H1 (cell line): ENCODE results near the gene TMEM200C. TPM values are rescaled to one million over a fixed set of nuclear protein-coding genes. Genes with fewer than 3 reads are reported as not detected.

Source experiments
- CTCF ChIA-PET: fragments of 300-600 bp; sonication (Branson Sonifier 250); formaldehyde crosslinking; loops from one replicate; lab custom pipeline; 2021; ENCODE audit not compliant: partially characterized antibody; lab: Charles Lee
- POLR2A ChIA-PET: fragments of 300-600 bp; sonication (Branson Sonifier 250); formaldehyde crosslinking; loops from one replicate; lab custom pipeline; 2021; ENCODE audit warnings: inconsistent platforms; ENCODE audit not compliant: partially characterized antibody; lab: Charles Lee
- DNase-seq, 2 experiments: peaks; one replicate each; pipeline versions ENCODE4 v3.0.0 to v3.0.0-alpha.2; 2010 to 2022; ENCODE audit warnings: low spot score in 2 of 2, low read depth in 1 of 2, mixed read lengths in 1 of 2
- FAIRE-seq: peaks from 2 replicates; lab custom pipeline; 2011; peaks lifted over from hg19 to GRCh38; lab: Jason Lieb, UNC
- H2AFZ ChIP-seq: 2 replicates; pipeline ENCODE4 v1.8.1; 2012; ENCODE audit warnings: low read length, inconsistent platforms
- H2AK5ac ChIP-seq: 2 replicates; pipeline ENCODE4 v1.6.1; 2013; ENCODE audit warnings: low read depth, low read length
- H2BK120ac ChIP-seq: replicated peaks from 2 replicates; pipeline ENCODE3; 2013; ENCODE audit warnings: low read depth, low read length, inconsistent platforms
- H2BK12ac ChIP-seq: 2 replicates; pipeline ENCODE4 v1.6.1; 2013; ENCODE audit warnings: low read depth, low read length
- H2BK15ac ChIP-seq: 2 replicates; pipeline ENCODE4 v1.6.1; 2013; ENCODE audit warnings: low read length
- H2BK20ac ChIP-seq: 2 replicates; pipeline ENCODE4 v1.6.1; 2013; ENCODE audit warnings: low read length
- H2BK5ac ChIP-seq: 2 replicates; pipeline ENCODE4 v1.6.1; 2013; ENCODE audit warnings: low read depth, low read length
- H3K14ac ChIP-seq: 2 replicates; pipeline ENCODE4 v1.6.1; 2013; ENCODE audit warnings: inconsistent platforms; ENCODE audit not compliant: insufficient read length
- H3K18ac ChIP-seq: 2 replicates; pipeline ENCODE4 v1.6.1; 2013; ENCODE audit warnings: low read length; ENCODE audit errors: extremely low read depth
- H3K23ac ChIP-seq: 2 replicates; pipeline ENCODE4 v1.6.1; 2013; ENCODE audit warnings: inconsistent platforms; ENCODE audit not compliant: insufficient read length
- H3K23me2 ChIP-seq: 2 replicates; pipeline ENCODE4 v1.6.1; 2013; ENCODE audit warnings: low read depth, low read length
- H3K27ac ChIP-seq: 2 replicates; pipeline ENCODE4 v1.6.1; 2011; ENCODE audit warnings: low read depth, low read length, inconsistent platforms
- H3K27me3 ChIP-seq, 4 experiments: replicated peaks in 1 of 4; 1 replicate in 1 of 4; 2 replicates in 3 of 4; pipeline versions ENCODE4 v1.6.1 to v1.8.1; 2011 to 2013; ENCODE audit warnings: low read length in 3 of 4, mild to moderate bottlenecking in 3 of 4, inconsistent platforms in 2 of 4, mixed read lengths in 2 of 4, moderate library complexity in 1 of 4; ENCODE audit not compliant: control insufficient read depth in 3 of 4, insufficient read depth in 3 of 4; ENCODE audit errors: extremely low read depth in 1 of 4
- H3K36me3 ChIP-seq, 4 experiments: 2 replicates each; pipeline versions ENCODE4 v1.6.1 to v1.8.1; 2011 to 2013; ENCODE audit warnings: mild to moderate bottlenecking in 4 of 4, low read length in 3 of 4, moderate library complexity in 2 of 4, control low read depth in 1 of 4, inconsistent platforms in 1 of 4; ENCODE audit not compliant: insufficient read depth in 4 of 4, control insufficient read depth in 2 of 4
- H3K4ac ChIP-seq: replicated peaks from 2 replicates; pipeline ENCODE3; 2013; ENCODE audit warnings: low read length, low read depth, mixed read lengths, inconsistent platforms; ENCODE audit not compliant: insufficient read length
- H3K4me1 ChIP-seq, 4 experiments: replicated peaks in 1 of 4; 1 replicate in 1 of 4; 2 replicates in 3 of 4; pipeline versions ENCODE4 v1.6.1 to v1.8.1; 2011 to 2013; ENCODE audit warnings: low read length in 3 of 4, inconsistent platforms in 2 of 4, mixed read lengths in 1 of 4; ENCODE audit not compliant: insufficient read depth in 4 of 4, control insufficient read depth in 3 of 4
- H3K4me2 ChIP-seq, 2 experiments: 2 replicates each; pipeline versions ENCODE4 v1.6.1 to v1.8.1; 2011 to 2013; ENCODE audit warnings: low read depth in 2 of 2, low read length in 2 of 2, control low read depth in 1 of 2, inconsistent platforms in 1 of 2, mild to moderate bottlenecking in 1 of 2; ENCODE audit not compliant: insufficient read depth in 1 of 2
- H3K4me3 ChIP-seq, 4 experiments: fragments of 200-600, 300-600 bp in 1 of 4; sonication (generic), shearing (Covaris generic), sonication (Bioruptor Twin) in 1 of 4; 2 replicates each; pipeline versions ENCODE4 v1.5.1 to v1.8.1; 2011 to 2016; ENCODE audit warnings: low read length in 4 of 4, low read depth in 3 of 4, control low read depth in 2 of 4, inconsistent platforms in 2 of 4, mild to moderate bottlenecking in 2 of 4, mixed read lengths in 1 of 4, moderate library complexity in 1 of 4; ENCODE audit not compliant: insufficient read depth in 2 of 4; ENCODE audit errors: extremely low read depth in 1 of 4
- H3K56ac ChIP-seq: replicated peaks from 2 replicates; pipeline ENCODE3; 2013; ENCODE audit warnings: low read depth, mild to moderate bottlenecking, mixed read lengths, low read length, inconsistent platforms; ENCODE audit not compliant: insufficient read length
- H3K79me1 ChIP-seq: 2 replicates; pipeline ENCODE4 v1.6.1; 2013; ENCODE audit warnings: low read depth, low read length, control low read depth
- H3K79me2 ChIP-seq, 2 experiments: 2 replicates each; pipeline versions ENCODE4 v1.6.1 to v1.8.1; 2012 to 2013; ENCODE audit warnings: low read length in 2 of 2, mild to moderate bottlenecking in 2 of 2, inconsistent platforms in 1 of 2; ENCODE audit not compliant: insufficient read depth in 2 of 2, control insufficient read depth in 1 of 2
- H3K9ac ChIP-seq, 4 experiments: replicated peaks in 1 of 4; 1 replicate in 1 of 4; 2 replicates in 3 of 4; pipeline versions ENCODE4 v1.6.1 to v1.8.1; 2011 to 2013; ENCODE audit warnings: low read depth in 3 of 4, low read length in 3 of 4, control low read depth in 2 of 4, mild to moderate bottlenecking in 2 of 4, moderate library complexity in 2 of 4, inconsistent platforms in 1 of 4; ENCODE audit errors: extremely low read depth in 1 of 4
- H3K9me3 ChIP-seq, 2 experiments: 2 replicates each; pipeline versions ENCODE4 v1.6.1 to v1.8.1; 2012 to 2013; ENCODE audit warnings: mild to moderate bottlenecking in 2 of 2, moderate library complexity in 2 of 2, control low read depth in 1 of 2, inconsistent platforms in 1 of 2, low read depth in 1 of 2, low read length in 1 of 2, mixed read lengths in 1 of 2; ENCODE audit not compliant: insufficient read depth in 2 of 2
- H4K20me1 ChIP-seq, 2 experiments: replicated peaks in 1 of 2; 2 replicates each; pipeline versions ENCODE3 to v1.8.1; 2011 to 2013; ENCODE audit warnings: inconsistent platforms in 2 of 2, low read length in 2 of 2, mild to moderate bottlenecking in 1 of 2; ENCODE audit not compliant: insufficient read depth in 2 of 2, control insufficient read depth in 1 of 2
- H4K5ac ChIP-seq: 2 replicates; pipeline ENCODE4 v1.6.1; 2013; ENCODE audit warnings: low read length, low read depth, mixed read lengths, inconsistent platforms; ENCODE audit not compliant: insufficient read length
- H4K8ac ChIP-seq: 2 replicates; pipeline ENCODE4 v1.8.0; 2013; ENCODE audit warnings: mild to moderate bottlenecking, moderate library complexity, low read length, inconsistent platforms; ENCODE audit not compliant: insufficient read depth; ENCODE audit errors: extremely low read depth
- H4K91ac ChIP-seq: replicated peaks from 2 replicates; pipeline ENCODE3; 2013; ENCODE audit warnings: low read length, mixed read lengths, inconsistent platforms; ENCODE audit not compliant: insufficient read length
- CHD1 ChIP-seq: IDR thresholded peaks from 2 replicates; pipeline ENCODE4 v1.6.1; 2012; ENCODE audit warnings: low read depth, low read length, improper control_type of control experiment
- CREB1 ChIP-seq: IDR thresholded peaks from 2 replicates; pipeline ENCODE4 v1.6.1; 2012; ENCODE audit warnings: inconsistent platforms
- CTCF ChIP-seq, 3 experiments: IDR thresholded peaks; 1 replicate in 2 of 3; 2 replicates in 1 of 3; pipeline versions ENCODE4 v1.5.1 to v1.6.1; 2011; ENCODE audit warnings: low read length in 3 of 3, mild to moderate bottlenecking in 3 of 3, inconsistent platforms in 2 of 3, low read depth in 1 of 3, moderate library complexity in 1 of 3; ENCODE audit not compliant: insufficient read depth in 1 of 3; ENCODE audit errors: control extremely low read depth in 1 of 3
- NANOG ChIP-seq: IDR thresholded peaks from 2 replicates; pipeline ENCODE4 v1.6.1; 2011; ENCODE audit warnings: low read length, low read depth, mild to moderate bottlenecking, inconsistent platforms; ENCODE audit not compliant: insufficient read depth, poor library complexity, severe bottlenecking
- PHF8 ChIP-seq: fragments of 200-600 bp; sonication (generic); conservative IDR thresholded peaks from 2 replicates; pipeline ENCODE4 v1.7.1; 2012; ENCODE audit warnings: low read depth, mild to moderate bottlenecking, inconsistent platforms, low read length, moderate library complexity
- POU5F1 ChIP-seq: IDR thresholded peaks from 2 replicates; pipeline ENCODE4 v1.6.1; 2011; ENCODE audit warnings: low read depth, mild to moderate bottlenecking, low read length, moderate library complexity
- RAD21 ChIP-seq, 2 experiments: IDR thresholded peaks in 1 of 2; conservative IDR thresholded peaks in 1 of 2; 2 replicates each; pipeline ENCODE4 v1.6.1; 2011; ENCODE audit warnings: low read depth in 2 of 2, low read length in 2 of 2, improper control_type of control experiment in 1 of 2, inconsistent platforms in 1 of 2, mild to moderate bottlenecking in 1 of 2, moderate library complexity in 1 of 2
- RNF2 ChIP-seq: fragments of 200-900, 300-1000 bp; sonication (generic); IDR thresholded peaks from 2 replicates; pipeline ENCODE4 v1.7.1; 2016; ENCODE audit warnings: borderline replicate concordance, low read depth, mild to moderate bottlenecking, antibody characterized with exemption, low read length; ENCODE audit not compliant: poor library complexity, severe bottlenecking; ENCODE audit errors: missing control alignments
- SAP30 ChIP-seq: fragments of 300-600 bp; sonication (generic); IDR thresholded peaks from 2 replicates; pipeline ENCODE4 v1.7.1; 2012; ENCODE audit warnings: low read length, moderate library complexity, mild to moderate bottlenecking, inconsistent platforms; ENCODE audit not compliant: insufficient read depth, insufficient replicate concordance
- TBP ChIP-seq: IDR thresholded peaks from 2 replicates; pipeline ENCODE4 v1.6.1; 2011; ENCODE audit warnings: low read depth, low read length, improper control_type of control experiment
- TCF12 ChIP-seq: IDR thresholded peaks from 2 replicates; pipeline ENCODE4 v1.6.1; 2011; ENCODE audit warnings: low read depth, mild to moderate bottlenecking, low read length
- WGBS, 2 experiments: shearing (Covaris generic) in 1 of 2; methylation state at CpG; one replicate each; pipeline versions ENCODE4 v1.1.6 to v1.1.7; 2013 to 2015; ENCODE audit warnings: low lambda C conversion rate in 2 of 2, mixed read lengths in 2 of 2, inconsistent platforms in 1 of 2, low coverage in 1 of 2, missing lambda C conversion rate in 1 of 2; ENCODE audit not compliant: insufficient replicate concordance in 2 of 2, insufficient coverage in 1 of 2, insufficient read length in 1 of 2; ENCODE audit errors: extremely low coverage in 1 of 2, missing lambda C conversion rate in 1 of 2; 5-methylcytosine and 5-hydroxymethylcytosine counted together
- polyA plus RNA-seq, 7 experiments: library from polyadenylated mRNA; depleted of rRNA in 3 of 7; stranded (reverse) in 5 of 7; unstranded in 2 of 7; fragments of >200 nt in 5 of 7; fragments of 200-250 nt in 2 of 7; gene quantifications; 1 replicate in 5 of 7; 2 replicates in 1 of 7; 4 replicates in 1 of 7; pipeline versions ENCODE4 v1.2.1 to v1.2.3, GENCODE V29; 2011 to 2013; ENCODE audit warnings: missing spikeins in 2 of 7, mixed read lengths in 2 of 7
- total RNA-seq: library from RNA; stranded (reverse); fragmentation: NEBNext Ultra II Directional; extraction: Animal tissue kit (Norgen Biotek cat#: 25700); gene quantifications from 2 replicates; pipeline ENCODE4 v1.2.1, GENCODE V29; 2021

The TMEM200C gene
- total and polyA plus RNA-seq, 2 of the 8 experiments (the other 6 are each of a cell fraction or from before 2014, with no cell fraction given) = 3.4 to 9.6 TPM

- DNase-seq = no peak
- Histone ChIP-seq H3K9ac (no peak overlapping the region), H3K23me2 (no peaks in the 10 kb centered on the region), H3K56ac (no peak overlapping the region), H3K23ac (no peak overlapping the region), H2AK5ac (no peak overlapping the region), H4K5ac (no peak overlapping the region), H2BK120ac (no peak overlapping the region), H2BK20ac (no peak overlapping the region), H3K79me2 (no peaks in the 10 kb centered on the region), H4K91ac (no peak overlapping the region), H3K4me1 (no peaks in the 10 kb centered on the region), H3K18ac (no peak overlapping the region), H3K36me3 (no peaks in the 10 kb centered on the region), H4K20me1 (no peaks in the 10 kb centered on the region), H2BK15ac (no peak overlapping the region), H3K4ac (no peak overlapping the region), H3K4me3 (no peak overlapping the region), H3K79me1 (no peaks in the 10 kb centered on the region), H2BK5ac (no peak overlapping the region), H3K14ac (no peak overlapping the region), H3K27ac (no peak overlapping the region), H3K9me3 (no peaks in the 10 kb centered on the region), H3K27me3 (no peaks in the 10 kb centered on the region; a peak in 1 of 7 replicates), H3K4me2 (no peak overlapping the region), H2BK12ac (no peak overlapping the region), H4K8ac (no peak overlapping the region), H2AFZ (no peak overlapping the region)
- no peak for FAIRE-seq
- 64% methylated on average over 4 of the region's 4 CpGs; no CpG with 5 or more reads in 1 of the 2 experiments for WGBS, 2 experiments
- ChIA-PET CTCF (interaction anchor here (2.1 kb wide), 1 partner anchor 240 kb away, joined by 4 read pairs; no protein-coding TSS in a partner anchor), POLR2A (no interaction called here)
- TF ChIP-seq TCF12 (no peak), POU5F1 (no peak), TBP (no peak), SAP30 (no peak), PHF8 (no peak), CHD1 (no peak), RNF2 (no peak), CTCF (IDR thresholded peaks at IDR 0.05; ENCODE audit: control extremely low read depth in 1 of 3, insufficient read depth in 1 of 3, low read depth in 1 of 3, low read length in 3 of 3) (no peak), RAD21 (IDR thresholded peaks at IDR 0.05 in 1 of 2, conservative IDR thresholded peaks at IDR 0.05 in 1 of 2; ENCODE audit: low read depth in 2 of 2, low read length in 2 of 2) (no peak), NANOG (no peak), CREB1 (no peak)
Observed at GRCh38 chr18:5840547-5840946, 54.8 kb downstream of the TMEM200C start.
